GM23248 (cell line): Measurements from ENCODE around the gene GNAL.

Source experiments
- EZH2 ChIP-seq: fragments of 200-600 bp; sonication (generic); IDR thresholded peaks from 2 replicates; pipeline ENCODE4 v1.6.1; 2018; ENCODE audit warnings: antibody characterized with exemption, mild to moderate bottlenecking; ENCODE audit not compliant: insufficient read depth, poor library complexity, severe bottlenecking
- EZH2phosphoT487 ChIP-seq: fragments of 200-600 bp; sonication (generic); IDR thresholded peaks from 2 replicates; pipeline ENCODE4 v1.6.1; 2018; ENCODE audit warnings: antibody characterized with exemption, moderate library complexity, mild to moderate bottlenecking, low read depth; ENCODE audit not compliant: insufficient read depth

DNA sequence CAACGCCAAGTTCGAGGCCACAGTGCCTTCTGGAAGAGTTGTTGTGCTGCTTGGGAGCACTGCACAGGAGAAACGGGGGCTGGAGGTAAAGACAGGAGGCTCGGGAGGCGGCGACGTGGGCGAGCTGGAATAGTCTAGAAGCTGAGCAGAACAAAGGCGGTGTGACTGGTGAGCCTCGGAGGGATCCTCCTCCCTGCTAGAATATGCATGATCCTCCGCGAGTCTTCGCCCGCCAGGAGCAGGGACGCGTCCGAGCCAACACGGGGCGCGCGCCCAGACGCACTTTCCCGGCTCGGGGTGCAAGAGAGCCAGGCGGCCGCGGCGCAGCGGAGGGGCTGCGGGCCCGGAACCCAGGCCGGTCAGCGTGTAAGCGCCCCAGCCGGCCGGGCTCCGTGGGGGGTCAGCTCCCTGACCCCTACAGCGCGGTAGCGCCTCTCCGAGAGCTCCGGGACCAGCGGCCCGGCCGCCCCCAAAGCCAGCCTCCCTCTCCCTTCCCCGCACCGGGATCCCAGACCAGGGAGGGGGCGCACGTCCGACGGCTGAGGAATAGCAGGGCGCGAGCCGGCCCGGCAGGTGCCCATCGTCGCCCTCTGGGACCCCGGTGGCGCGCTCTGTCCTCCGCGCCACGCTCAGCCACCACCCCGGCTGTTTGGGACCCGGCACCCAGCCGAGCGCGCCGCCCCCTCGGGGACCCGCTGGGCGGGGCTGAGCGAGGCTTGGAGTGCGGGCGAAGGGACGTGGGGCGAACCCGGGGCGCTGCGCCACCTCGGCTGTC lies 62.5 kb downstream of the GNAL start:
- TF ChIP-seq EZH2phosphoT487 (no peak), EZH2 (no peak)
